ENCODE results near the gene C4A.
"Not testable (repeated sequence)": the region's sequence is repeated elsewhere in the genome, so short reads cannot be mapped to it uniquely, and the experiment has no call there.

Gene C4A

DNA sequence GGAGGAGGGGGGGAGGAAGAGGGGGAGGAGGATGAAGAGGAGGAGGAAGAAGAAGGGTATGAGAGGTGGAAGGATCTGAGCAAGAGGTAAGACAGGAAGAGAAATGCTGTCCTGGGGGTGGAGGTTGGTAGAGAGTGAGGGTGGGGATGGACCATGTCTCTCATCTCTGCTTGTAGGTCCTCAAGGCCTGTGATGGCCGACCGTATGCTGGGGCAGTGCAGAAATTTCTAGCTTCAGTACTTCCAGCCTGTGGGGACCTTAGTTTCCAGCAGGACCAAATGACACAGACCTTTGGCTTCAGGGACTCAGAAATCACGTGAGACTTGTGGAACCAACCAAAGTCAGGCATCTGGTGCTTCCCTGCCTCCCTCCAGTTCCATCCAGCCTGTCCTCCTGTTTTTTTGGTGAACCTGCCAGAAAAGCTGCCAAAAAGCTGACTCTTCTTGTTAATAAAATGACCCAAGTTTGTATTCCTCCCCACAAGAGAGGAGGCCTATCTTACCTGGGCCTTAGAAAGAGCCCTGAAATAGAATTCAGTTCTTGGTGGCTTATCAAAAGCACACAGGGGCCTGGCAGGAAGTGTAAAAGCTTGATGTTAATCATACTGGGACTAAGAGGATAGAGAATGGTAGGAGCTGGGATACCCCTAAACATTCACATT, 2.5 kb upstream of the C4A start:
- no peaks in the 10 kb centered on the region for H3K27me3 ChIP-seq (ENCODE audit: insufficient read depth, poor library complexity, severe bottlenecking)
- no peak overlapping the region for H3K4me3 ChIP-seq (ENCODE audit: severe bottlenecking)
- DNase-seq (ENCODE audit: low spot score) (no peak), ATAC-seq (ENCODE audit: low read depth) (no peak)
- no peak overlapping the region for H3K27ac ChIP-seq (ENCODE audit: poor library complexity, severe bottlenecking)
- no peaks in the 10 kb centered on the region for H3K9me3 ChIP-seq (ENCODE audit: severe bottlenecking)
- TF ChIP-seq, protein P1, sequence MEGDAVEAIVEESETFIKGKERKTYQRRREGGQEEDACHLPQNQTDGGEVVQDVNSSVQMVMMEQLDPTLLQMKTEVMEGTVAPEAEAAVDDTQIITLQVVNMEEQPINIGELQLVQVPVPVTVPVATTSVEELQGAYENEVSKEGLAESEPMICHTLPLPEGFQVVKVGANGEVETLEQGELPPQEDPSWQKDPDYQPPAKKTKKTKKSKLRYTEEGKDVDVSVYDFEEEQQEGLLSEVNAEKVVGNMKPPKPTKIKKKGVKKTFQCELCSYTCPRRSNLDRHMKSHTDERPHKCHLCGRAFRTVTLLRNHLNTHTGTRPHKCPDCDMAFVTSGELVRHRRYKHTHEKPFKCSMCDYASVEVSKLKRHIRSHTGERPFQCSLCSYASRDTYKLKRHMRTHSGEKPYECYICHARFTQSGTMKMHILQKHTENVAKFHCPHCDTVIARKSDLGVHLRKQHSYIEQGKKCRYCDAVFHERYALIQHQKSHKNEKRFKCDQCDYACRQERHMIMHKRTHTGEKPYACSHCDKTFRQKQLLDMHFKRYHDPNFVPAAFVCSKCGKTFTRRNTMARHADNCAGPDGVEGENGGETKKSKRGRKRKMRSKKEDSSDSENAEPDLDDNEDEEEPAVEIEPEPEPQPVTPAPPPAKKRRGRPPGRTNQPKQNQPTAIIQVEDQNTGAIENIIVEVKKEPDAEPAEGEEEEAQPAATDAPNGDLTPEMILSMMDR (IDR thresholded peaks at IDR 0.05; ENCODE audit: poor library complexity, severe bottlenecking) = no peak
- peaks cover 10% of the 10 kb centered on the region for H3K36me3 ChIP-seq (ENCODE audit: low read depth)
- H3K4me1 ChIP-seq (ENCODE audit: insufficient read depth, poor library complexity, severe bottlenecking) = no peaks in the 10 kb centered on the region

DNA sequence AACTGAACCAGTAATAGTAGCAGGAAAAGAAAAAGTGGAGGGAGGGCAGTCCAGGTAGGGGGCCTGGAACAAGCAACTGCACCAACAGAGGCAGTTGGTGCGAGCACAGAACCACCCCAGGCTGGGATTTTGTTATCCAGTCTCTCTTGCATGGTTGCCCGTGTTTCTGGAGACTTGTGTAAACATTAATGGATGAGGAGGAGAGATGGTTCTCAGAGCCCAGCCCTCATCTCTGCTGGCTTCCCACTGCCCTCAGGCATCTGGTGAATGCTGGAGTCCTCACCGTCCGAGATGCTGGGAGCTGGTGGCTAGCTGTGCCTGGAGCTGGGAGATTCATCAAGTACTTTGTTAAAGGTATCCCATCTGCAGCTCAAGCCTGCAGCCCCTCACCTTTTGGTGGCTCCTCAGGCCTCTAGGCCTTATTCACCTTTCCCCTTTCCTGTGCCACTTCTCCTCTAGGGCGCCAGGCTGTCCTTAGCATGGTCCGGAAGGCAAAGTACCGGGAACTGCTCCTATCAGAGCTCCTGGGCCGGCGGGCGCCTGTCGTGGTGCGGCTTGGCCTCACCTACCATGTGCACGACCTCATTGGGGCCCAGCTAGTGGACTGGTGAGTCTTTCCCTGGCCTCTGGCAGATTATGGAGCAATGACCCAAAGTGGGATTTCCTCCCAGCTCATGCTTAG, 1.5 kb upstream of the C4A start:
- ATAC-seq (ENCODE audit: low read depth); H3K4me3 ChIP-seq (ENCODE audit: severe bottlenecking); H3K27ac ChIP-seq (ENCODE audit: poor library complexity, severe bottlenecking); DNase-seq (ENCODE audit: low spot score); H3K27me3 ChIP-seq (ENCODE audit: insufficient read depth, poor library complexity, severe bottlenecking); H3K4me1 ChIP-seq (ENCODE audit: insufficient read depth, poor library complexity, severe bottlenecking); H3K9me3 ChIP-seq (ENCODE audit: severe bottlenecking): not testable (repeated sequence)
- H3K36me3 ChIP-seq (ENCODE audit: low read depth) = peaks cover 10% of the 10 kb centered on the region

DNA sequence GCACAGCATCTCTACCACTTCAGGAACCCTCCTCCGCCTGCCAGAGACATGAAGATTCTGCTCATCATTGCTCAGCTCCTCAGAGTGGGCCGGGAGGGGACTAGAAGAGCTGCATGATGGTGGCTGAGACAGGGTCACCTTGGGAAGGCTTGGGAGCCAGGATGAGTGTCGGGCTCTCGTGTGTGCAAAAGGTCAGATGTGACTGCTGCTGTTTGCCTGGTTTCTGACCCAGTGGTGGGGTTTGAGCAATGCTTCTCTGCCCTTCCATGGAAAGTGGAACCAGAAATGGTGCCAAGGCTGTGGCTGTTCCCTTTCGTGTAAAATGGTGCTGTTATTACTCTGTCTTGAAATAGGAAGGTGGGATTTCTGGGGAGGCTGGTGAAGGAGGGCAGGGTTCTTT, 859 bp upstream of the C4A start:
- peaks cover 10% of the 10 kb centered on the region for H3K36me3 ChIP-seq (ENCODE audit: low read depth)
- not testable (repeated sequence) for DNase-seq (ENCODE audit: low spot score); ATAC-seq (ENCODE audit: low read depth)

DNA sequence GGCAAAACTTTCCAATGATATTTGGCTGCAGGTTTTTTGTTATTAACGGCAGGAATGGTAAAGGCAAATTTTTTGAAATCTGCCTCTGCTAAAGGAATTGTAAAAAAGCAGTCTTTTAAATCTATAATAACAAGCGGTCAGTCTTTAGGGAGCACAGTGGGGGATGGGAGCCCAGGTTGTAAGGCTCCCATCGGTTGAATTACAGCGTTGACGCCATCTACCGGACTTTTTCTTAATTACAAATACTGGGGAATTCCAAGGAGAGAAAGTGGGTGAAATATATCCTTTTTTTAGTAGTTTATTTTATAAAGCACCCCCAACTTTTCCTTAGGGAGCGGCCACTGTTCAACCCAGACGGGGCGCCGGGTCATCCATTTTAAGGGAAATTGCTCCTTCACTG, 7.5 kb downstream of the C4A start:
- H3K9me3 ChIP-seq (ENCODE audit: severe bottlenecking); H3K36me3 ChIP-seq (ENCODE audit: low read depth); H3K4me1 ChIP-seq (ENCODE audit: insufficient read depth, poor library complexity, severe bottlenecking); H3K4me3 ChIP-seq (ENCODE audit: severe bottlenecking); H3K27me3 ChIP-seq (ENCODE audit: insufficient read depth, poor library complexity, severe bottlenecking); ATAC-seq (ENCODE audit: low read depth); H3K27ac ChIP-seq (ENCODE audit: poor library complexity, severe bottlenecking); DNase-seq (ENCODE audit: low spot score): not testable (repeated sequence)

More for the DNA sequence above, 859 bp upstream of the C4A start:
- not testable (repeated sequence) for H3K9me3 ChIP-seq (ENCODE audit: severe bottlenecking); H3K4me1 ChIP-seq (ENCODE audit: insufficient read depth, poor library complexity, severe bottlenecking); H3K27me3 ChIP-seq (ENCODE audit: insufficient read depth, poor library complexity, severe bottlenecking); H3K4me3 ChIP-seq (ENCODE audit: severe bottlenecking); H3K27ac ChIP-seq (ENCODE audit: poor library complexity, severe bottlenecking)

DNA sequence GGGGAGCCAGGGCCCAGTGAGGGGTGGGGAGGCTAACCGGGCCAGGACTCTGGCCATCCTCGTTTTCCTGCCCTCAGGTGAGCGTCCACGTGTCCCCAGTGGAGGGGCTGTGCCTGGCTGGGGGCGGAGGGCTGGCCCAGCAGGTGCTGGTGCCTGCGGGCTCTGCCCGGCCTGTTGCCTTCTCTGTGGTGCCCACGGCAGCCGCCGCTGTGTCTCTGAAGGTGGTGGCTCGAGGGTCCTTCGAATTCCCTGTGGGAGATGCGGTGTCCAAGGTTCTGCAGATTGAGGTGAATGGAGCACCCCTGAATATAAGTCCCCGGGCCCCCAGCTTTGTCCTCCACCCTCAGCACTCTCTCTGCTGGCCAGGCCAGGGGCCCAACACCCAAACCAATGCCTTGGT, 12.6 kb downstream of the C4A start:
- not testable (repeated sequence) for DNase-seq (ENCODE audit: low spot score); ATAC-seq (ENCODE audit: low read depth); H3K9me3 ChIP-seq (ENCODE audit: severe bottlenecking); H3K36me3 ChIP-seq (ENCODE audit: low read depth); H3K27me3 ChIP-seq (ENCODE audit: insufficient read depth, poor library complexity, severe bottlenecking); H3K4me3 ChIP-seq (ENCODE audit: severe bottlenecking); H3K27ac ChIP-seq (ENCODE audit: poor library complexity, severe bottlenecking); H3K4me1 ChIP-seq (ENCODE audit: insufficient read depth, poor library complexity, severe bottlenecking)

DNA sequence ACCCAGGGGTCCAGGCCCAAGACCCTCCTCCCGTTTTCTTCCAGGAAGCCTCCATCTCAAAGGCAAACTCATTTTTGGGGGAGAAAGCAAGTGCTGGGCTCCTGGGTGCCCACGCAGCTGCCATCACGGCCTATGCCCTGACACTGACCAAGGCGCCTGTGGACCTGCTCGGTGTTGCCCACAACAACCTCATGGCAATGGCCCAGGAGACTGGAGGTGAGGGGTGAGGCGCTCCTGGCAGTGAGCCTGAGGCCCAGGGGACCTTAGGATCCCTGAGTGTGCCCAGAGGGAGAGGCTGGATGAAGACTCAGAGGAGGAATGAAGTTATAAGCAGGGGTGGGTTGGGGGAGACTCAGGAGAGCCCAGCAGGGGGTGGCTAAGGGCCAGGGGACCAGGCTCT, 14.5 kb downstream of the C4A start:
- not testable (repeated sequence) for H3K4me3 ChIP-seq (ENCODE audit: severe bottlenecking); ATAC-seq (ENCODE audit: low read depth); H3K9me3 ChIP-seq (ENCODE audit: severe bottlenecking); H3K36me3 ChIP-seq (ENCODE audit: low read depth); DNase-seq (ENCODE audit: low spot score); H3K27me3 ChIP-seq (ENCODE audit: insufficient read depth, poor library complexity, severe bottlenecking); H3K27ac ChIP-seq (ENCODE audit: poor library complexity, severe bottlenecking); H3K4me1 ChIP-seq (ENCODE audit: insufficient read depth, poor library complexity, severe bottlenecking)

DNA sequence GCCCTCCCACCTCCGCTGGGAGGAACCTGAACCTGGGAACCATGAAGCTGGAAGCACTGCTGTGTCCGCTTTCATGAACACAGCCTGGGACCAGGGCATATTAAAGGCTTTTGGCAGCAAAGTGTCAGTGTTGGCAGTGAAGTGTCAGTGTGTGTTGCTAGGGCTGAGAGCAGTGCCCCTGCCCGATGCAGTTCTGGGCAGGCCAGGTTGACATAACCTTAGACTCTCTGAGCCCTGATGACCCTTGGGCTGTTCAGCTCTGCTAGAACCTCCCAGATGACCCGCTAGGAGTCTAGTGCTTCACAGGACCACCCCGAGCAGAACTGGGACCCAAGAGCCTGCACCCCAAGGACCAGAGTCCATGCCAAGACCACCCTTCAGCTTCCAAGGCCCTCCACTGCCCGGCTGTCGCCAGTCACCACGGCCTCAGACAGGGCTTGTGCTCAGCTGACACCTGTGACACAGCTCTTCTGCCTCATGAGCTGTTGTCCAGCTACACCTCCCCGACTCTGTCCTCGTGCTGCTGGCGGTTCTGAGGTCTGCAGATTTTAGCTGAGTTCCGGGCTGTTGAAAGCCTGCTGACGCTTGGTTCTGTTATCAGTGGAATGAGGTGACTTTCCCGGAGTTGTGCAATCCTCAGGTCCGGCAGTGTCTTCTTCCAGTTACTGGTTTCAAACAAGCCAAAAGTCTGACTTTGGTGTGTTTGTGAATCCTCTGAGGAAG, 20.9 kb downstream of the C4A start:
- not testable (repeated sequence) for H3K27me3 ChIP-seq (ENCODE audit: insufficient read depth, poor library complexity, severe bottlenecking); H3K9me3 ChIP-seq (ENCODE audit: severe bottlenecking); DNase-seq (ENCODE audit: low spot score); H3K27ac ChIP-seq (ENCODE audit: poor library complexity, severe bottlenecking); ATAC-seq (ENCODE audit: low read depth); H3K4me1 ChIP-seq (ENCODE audit: insufficient read depth, poor library complexity, severe bottlenecking); H3K4me3 ChIP-seq (ENCODE audit: severe bottlenecking); H3K36me3 ChIP-seq (ENCODE audit: low read depth)

DNA sequence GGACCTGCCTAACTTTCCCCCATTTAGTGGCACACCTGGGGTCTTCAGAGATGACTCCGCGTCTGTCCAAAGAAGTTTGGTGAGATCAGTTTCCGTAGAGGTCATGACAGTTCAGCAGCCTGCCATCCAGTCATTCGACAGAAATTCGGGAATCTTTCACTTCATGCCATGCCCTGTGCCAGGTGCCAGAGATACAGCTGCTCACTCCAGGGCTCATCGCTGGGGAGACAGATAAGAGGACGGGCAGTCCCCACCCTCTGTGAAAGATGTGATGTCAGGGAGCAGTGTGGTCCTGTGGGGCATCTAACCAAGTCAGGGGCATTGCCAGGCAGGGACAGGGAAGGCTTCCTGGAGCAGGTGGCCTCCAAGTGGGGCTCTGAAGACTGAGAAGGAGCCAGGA, 21.4 kb downstream of the C4A start:
- H3K27ac ChIP-seq (ENCODE audit: poor library complexity, severe bottlenecking); H3K36me3 ChIP-seq (ENCODE audit: low read depth); H3K4me3 ChIP-seq (ENCODE audit: severe bottlenecking); ATAC-seq (ENCODE audit: low read depth); H3K9me3 ChIP-seq (ENCODE audit: severe bottlenecking); DNase-seq (ENCODE audit: low spot score); H3K27me3 ChIP-seq (ENCODE audit: insufficient read depth, poor library complexity, severe bottlenecking); H3K4me1 ChIP-seq (ENCODE audit: insufficient read depth, poor library complexity, severe bottlenecking): not testable (repeated sequence)

DNA sequence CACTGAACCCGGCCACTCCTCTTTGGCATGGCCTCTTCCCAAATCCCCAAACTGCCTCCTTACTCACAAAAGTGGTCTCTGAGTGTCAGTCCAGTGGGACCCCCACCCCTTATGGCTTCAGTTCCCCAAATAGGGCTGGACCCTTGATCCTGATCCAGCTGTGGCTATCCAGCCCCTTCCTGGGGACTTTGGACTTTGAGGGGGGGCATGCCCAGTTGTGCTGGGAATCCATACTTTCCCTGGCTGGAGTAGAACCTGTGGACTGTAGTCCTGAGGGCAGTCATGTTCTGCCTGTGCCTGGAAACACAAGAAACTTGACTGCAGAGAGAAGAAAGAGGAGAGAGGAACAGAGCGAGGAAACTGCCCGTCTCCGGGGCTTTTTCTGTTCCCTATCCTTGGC, 22.5 kb downstream of the C4A start:
- not testable (repeated sequence) for ATAC-seq (ENCODE audit: low read depth); H3K4me1 ChIP-seq (ENCODE audit: insufficient read depth, poor library complexity, severe bottlenecking); H3K27me3 ChIP-seq (ENCODE audit: insufficient read depth, poor library complexity, severe bottlenecking); H3K36me3 ChIP-seq (ENCODE audit: low read depth); H3K27ac ChIP-seq (ENCODE audit: poor library complexity, severe bottlenecking); H3K4me3 ChIP-seq (ENCODE audit: severe bottlenecking); H3K9me3 ChIP-seq (ENCODE audit: severe bottlenecking); DNase-seq (ENCODE audit: low spot score)

DNA sequence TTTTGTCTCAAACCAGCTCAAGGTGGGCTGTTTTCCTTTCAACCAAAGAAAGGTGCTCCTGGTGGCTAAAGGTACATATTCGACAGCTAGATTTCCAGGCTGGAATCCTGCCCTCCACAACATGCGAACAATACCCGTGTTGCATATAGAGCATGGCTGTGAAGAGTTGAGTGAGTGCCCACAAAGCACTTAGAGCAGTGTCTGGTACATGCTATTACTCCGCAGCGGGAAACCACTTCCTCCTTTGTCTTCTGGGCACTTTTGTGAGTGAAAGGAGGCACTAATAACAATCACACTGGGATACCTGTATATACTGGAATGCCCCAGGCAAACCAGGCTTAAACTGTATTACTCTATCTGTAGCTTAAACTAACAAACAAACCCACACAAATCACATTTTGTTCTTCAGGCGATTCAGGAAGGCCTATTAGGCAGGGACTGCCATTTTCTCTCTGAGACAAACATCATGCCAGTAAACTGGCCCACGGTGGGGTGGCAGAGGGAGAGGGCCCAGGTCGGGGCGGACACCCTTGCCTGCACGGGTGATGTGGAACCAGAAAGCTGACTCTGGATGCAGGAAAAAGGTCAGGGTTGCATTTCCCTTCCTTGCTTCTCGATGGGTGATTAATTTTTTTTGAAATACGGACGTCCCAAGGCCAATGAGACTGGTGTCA, 23.1 kb downstream of the C4A start:
- not testable (repeated sequence) for H3K4me1 ChIP-seq (ENCODE audit: insufficient read depth, poor library complexity, severe bottlenecking); H3K27me3 ChIP-seq (ENCODE audit: insufficient read depth, poor library complexity, severe bottlenecking); H3K9me3 ChIP-seq (ENCODE audit: severe bottlenecking); H3K36me3 ChIP-seq (ENCODE audit: low read depth); H3K4me3 ChIP-seq (ENCODE audit: severe bottlenecking); H3K27ac ChIP-seq (ENCODE audit: poor library complexity, severe bottlenecking); DNase-seq (ENCODE audit: low spot score)
- peak; percentile 44; the same call in 1 of the 3 replicates for ATAC-seq (ENCODE audit: low read depth)
